NCI-H1694 (cell line): ENCODE results near the gene HOXA7.

Source experiments
- DNase-seq: peaks from one replicate; lab custom pipeline; 2025; lab: John Stamatoyannopoulos, UW

Gene HOXA7

DNA sequence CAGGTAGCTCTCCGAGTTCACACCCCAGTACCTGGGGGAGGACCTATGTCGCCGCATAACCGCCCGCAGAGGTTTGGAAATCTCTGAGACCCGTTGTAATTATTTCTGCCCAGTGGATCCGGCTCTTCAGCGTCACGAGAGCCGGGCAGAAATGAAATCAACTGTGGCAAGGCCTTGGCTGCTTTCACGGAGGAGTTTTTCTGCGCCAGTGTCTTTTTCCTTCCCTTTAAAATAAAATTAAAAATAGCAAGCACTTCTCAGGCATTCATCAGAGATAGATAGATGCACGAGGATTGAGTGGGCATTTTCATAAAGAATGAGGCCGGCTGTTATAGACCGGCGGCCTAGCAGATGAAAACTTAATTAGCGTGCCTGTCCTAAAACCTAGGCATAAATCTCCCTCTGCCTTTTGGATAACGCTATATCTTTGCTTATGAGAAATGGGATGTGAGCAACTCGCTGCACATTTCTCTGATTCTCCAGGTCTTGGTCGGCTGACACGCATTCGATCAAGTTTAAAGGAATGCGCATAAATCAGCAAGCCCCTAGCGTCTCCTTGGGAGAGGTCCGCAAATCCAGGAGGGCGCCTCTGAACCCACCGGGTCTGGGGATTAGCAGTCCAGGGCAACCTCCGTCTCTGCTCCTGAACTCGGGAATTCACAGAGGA, 37.0 kb upstream of the HOXA7 start:
- no peak for DNase-seq

DNA sequence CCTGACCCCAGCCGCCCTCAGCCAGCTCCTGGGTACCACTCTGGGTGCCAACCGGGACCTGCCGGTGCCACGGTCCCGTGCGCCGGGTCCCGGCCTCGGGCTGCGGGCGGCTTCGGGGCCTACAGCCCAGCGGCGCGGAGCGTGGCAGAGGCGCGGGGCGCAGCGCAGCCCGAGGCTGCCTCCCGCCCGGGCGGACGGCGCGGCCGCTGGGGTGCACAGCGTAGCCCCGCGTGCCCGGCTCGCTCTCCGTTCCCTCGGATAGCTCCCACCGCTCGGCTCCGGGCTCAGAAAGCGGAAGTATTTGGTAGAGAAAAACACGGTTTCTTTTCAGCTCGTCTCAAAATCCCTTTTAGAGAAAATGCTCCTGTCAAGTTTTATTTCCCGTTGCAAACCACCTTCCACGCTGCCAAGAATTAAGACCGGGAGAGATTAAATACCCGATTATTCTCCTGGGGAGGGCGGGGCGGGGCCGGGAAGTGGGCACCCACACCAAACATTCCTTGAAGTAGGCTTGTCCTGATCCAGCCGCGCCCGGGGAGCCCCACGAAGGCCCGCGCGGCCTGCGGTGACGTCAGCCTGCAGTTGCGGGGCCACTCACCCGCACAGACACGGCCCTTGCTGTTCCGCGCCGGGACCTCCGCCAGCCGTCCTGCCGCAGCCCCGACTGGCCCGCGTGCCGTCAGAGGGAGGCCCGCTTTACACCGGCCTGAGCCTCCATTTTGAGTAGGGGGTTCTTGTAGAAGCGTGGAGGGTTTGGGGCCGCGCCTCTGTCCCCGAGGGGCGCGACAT, 36.3 kb upstream of the HOXA7 start:
- no peak for DNase-seq

- DNase-seq, result no peak
These were observed 35.5 kb upstream of the HOXA7 start for GRCh38 chr7:27191833-27192545.

DNA sequence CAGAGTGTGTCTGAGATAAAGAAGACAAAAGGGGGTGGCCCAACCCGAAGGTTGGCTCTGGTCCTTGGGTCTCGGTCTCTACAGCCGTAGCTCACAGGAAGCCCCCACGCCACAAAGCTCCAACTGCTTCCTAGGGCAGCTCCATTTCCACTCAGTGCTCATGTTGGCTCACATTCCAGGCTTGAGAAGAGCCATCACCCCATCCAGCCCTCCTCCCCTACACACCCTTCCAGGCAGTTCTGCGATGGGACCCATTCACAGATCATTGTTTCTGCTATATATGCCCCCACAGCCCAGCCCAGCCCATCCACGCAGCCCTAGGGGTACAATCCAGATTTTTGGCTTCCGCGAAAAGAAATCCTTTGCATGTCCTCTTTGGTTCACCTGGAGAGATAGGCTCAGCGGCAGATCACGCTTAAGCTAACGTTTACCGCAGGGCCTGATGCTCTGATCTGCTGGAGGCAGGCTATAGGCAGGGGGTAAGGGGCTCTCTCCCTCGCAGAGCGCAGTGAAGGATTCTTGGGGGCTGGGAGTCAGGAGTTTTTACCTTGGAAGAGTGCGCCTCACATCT, 34.8 kb upstream of the HOXA7 start:
- DNase-seq, result no peak

DNA sequence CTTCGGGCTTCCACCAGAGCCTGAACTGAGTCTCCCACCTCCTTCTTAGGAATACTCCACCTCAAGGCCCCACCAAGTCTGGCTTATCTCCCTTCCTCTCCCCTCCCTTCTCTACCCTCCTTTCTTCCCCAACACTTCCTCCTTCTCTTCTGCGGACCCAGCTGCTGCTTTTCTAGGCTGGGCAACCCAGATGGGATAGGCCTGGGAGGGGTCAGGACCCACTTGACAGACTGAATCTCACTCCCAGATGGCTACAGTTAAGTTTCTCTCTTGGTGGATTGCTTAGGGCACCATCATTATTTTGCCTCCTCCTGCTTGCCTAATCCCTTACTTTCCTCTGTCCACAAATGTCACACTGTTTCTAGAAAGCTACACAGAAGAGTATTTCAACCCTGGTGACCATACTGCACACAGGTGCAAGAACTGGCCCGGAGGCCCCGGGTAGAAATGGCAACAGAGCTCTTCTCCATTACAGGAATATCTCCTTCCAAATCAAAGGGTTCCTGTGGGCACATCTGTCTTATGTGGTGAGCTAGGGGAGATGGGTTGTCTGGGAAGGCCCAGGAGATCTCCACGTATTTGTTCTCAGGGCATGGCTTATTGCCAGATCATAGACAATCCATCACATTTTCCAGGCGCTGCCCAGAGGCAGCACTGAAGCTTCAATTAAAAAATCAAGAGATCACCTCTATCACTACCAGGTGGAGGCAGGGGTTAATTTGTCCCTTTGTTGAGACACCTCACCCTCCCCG, 33.7 kb upstream of the HOXA7 start:
- no peak for DNase-seq

DNA sequence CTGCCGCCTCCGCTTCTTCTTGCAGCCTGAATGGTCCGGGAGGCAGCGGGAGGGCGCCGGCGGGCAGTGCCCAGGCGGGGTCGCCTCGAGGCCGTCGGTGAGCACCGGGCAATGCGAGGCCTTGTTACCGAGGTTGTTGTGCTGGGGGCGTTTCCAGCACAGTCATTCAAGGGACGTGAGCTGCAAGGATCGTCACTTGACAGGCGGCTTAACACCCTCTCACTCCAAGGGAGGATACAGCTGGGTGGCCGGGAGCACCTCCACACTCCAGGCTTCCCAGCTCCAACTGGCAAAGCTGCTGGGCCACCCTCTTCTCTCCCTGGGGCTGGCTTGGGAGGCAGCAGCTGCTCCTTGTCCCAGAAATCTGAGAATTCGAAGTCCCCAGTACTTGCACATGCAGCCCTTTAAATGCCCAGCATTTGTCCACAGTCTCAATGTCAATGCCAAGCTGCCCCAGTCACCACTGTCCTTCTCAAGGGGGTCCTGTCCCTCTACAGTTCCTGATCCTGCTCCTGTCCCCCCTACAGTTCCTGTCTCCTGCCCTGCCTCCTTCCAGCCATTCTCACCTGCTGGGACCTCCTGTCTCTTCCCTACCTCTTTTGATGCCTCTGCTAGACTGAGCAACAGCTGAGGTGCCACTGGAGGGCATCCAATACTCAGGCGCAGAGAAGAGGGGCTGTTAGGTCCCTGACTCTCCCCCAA, 33.0 kb upstream of the HOXA7 start:
- DNase-seq, result no peak

DNA sequence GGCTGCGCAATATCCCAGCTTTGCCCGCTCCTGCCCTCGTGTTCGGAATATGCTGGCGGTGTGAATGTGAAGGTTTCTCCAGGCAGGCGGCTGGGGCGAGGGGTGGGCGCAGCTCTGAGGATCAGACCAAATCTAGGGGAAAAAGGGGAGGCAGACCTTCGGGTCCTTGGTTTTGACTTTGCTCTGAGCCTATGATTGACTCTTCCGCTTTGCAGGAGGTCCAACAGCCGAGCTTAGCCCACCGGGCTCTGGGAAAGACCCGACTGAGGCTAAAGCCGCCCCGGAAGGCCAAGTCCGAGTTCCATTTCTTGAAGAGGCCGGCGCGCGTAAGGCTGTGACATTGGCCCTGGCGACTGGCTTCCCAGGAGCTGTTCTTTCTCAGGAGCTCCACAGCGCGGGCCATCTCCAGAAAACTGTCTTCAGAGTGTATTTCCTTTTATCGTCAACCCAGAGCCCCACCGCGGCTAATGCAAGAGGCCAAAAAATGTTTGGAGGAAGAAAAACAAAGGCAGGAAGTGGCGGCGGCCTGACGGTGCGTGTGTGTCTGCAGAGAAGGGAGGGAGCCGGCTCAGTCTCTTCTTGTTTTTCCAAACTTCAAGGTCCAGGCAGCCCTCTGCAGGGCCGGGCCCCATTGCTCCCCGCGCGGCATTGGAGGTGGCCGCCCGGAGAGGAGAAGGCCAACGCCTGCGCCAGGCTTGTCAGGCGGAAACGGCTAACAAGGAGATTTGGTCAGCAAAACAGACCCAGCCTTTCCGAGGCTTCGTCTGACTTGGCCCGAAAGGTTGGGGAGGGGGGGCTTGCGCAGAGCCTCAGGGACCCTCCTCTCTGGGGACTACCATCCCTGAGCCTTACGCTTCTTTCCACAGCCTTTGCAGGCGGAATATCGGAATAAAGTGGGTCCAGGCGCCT, 32.2 kb upstream of the HOXA7 start:
- DNase-seq, result no peak

- no peak for DNase-seq
These were observed 31.3 kb upstream of the HOXA7 start for GRCh38 chr7:27187475-27188385.

DNA sequence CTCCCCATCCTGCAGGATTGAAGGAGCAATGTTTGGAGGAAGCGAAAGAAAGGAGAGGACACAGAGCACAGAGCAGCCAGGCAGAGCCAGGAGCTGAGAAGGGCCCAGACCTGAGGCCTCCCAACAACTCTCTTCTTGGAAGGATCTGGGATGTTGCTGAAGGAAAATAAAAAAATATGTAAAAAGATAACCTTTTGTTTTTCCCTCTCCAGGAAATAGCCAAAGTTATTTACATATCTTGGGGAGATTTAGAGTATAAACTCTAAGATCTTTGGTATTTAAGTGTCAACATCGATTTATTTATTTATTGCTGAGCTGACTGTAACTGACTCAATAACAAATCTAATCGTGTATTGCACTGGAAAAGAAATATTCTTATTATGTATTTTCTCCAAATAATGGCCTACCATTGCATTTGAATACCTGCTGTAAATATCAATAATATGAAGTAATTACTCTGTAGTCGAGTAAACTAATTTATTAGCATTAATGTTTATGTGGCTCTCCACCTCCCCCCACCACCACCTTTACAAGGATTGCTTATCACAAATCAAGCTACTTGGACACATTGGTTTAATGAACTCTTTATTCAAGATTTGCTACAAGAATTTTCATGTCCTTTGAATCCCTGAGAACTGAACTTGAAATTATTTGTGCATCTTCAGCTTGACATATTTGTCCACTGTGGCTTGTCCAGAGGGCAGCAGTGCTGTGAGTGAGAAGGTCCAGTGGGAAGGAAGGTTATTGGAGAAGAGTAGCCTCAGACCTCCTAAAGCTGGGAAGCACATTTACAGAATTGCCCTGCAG, 30.4 kb upstream of the HOXA7 start:
- no peak for DNase-seq

DNA sequence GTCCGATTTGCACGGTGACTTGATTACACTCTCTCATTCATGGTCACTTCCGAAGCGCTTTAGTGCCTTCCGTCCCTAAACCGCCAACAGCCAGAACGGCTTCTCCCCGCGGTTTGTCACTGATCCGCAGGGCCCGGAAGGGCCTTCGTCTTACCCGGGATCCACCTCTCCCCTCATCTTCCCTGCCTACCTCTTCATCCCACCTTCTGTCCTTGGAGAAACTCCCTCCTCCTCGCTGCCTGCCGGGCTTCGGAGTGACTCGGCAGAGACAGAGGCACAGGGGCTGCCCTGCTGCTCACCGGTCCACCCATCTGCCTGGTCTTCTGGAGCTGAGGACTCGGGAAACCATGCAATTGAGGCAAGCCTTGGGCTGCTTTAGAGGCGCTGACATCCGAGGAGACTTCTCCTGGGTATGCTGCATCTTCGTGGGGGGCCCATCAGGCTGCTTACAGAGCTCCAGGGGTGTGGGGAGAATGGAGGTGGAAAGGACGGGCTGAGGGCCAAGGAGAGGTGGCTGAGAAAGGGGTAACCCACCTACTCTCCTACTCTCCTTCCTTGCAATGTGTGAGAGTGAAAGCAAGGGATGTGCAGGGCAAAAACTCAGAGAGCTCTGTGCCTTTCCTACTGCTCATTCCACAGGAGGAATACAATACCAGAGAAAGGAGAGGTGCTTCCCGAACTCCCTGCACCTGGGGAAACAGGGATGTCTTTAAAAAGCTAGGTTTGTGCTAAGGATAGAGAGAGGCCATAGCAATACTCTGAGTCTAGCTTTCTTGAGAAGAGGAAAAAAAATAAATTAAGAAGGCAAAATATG, 29.6 kb upstream of the HOXA7 start:
- no peak for DNase-seq

DNA sequence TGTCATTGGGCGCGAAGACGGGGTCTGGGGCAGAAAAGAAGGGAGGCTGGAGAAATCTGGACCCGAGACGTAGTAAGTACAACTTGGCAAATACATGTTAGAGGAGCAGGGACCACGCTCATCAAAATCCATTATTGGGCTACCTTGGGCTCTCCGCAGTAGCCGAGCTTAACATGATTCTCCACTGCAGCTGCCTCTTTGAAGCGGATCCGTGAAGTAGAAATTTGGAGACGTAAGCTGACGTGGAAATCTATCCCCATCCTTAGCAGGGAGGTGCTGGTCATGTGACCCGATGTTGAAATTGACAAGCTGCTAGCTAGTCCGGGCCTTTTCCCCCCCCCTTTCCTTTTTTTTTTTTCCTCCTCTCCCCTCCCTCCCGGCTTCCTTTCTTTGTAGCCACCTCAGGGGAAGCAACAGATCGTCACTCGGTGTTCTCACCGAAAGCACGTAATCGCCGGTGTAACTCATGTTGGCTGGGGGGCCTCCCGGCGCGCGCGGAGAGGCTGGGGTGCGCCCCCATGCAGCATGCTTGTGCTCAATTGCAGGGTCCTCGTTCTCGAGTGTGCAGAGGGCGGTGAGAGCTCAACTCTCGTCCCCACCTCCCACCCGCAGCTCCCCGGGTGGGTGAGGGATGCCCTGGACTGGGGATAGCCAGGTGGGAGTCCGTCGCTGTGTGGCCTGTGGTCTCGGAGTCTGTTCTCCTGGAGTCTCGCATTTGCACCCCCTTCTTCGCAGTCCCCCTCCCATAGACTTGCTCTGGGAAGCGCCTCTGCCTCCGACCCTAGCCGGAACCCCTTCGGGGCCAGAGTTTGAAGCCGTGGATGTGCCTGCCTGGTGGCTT, 28.8 kb upstream of the HOXA7 start, which contains the start of gene HOXA11:
Gene HOXA11 (minus strand): TSS at position 220 of the 841 bp plus-strand sequence. CDS start 88 bp downstream, at position 132.
- no peak for DNase-seq

DNA sequence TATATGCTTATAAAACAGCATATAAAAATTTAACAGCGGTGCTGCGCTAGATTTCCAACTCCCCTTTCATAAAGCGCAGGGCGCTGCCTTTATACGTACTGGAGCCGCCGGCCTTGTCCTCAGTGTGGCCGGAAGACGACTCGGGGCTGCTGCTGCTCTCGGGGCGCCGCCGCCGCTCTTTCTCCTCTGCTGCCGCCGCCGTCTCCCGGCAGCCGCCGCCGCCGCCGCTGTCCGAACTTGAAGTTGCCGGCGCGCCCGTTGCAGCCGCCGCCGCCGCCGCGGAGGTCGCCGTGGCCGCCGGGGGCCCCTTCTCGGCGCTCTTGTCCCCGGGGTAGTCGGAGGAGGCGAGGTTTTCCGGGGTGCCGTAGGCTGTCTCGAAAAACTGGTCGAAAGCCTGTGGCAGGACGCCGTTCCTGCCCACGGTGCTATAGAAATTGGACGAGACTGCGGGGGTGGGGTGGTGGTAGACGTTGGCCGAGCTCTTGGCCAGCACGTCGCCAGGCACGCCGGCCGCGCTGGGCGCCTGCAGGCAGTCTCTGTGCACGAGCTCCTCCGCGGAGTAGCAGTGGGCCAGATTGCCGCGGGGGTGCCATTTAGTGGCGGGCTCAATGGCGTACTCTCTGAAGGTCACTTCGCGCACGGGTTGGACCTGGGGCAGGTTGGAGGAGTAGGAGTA, 28.0 kb upstream of the HOXA7 start:
- DNase-seq, result no peak

GRCh38 chr7:27183682-27184336, 27.3 kb upstream of the HOXA7 start:
- DNase-seq, result no peak

- no peak for DNase-seq
These were observed 26.6 kb upstream of the HOXA7 start for GRCh38 chr7:27182861-27183681.
